Nephron (organoid): ENCODE measurements around the gene ADGRF1.

Source experiments
- H3K27ac Mint-ChIP-seq, 3 experiments: 2 replicates each; pipeline ENCODE4 v1.8.0; 2020; ENCODE audit warnings: mixed read lengths in 3 of 3, mild to moderate bottlenecking in 2 of 3, moderate library complexity in 1 of 3
- H3K27me3 Mint-ChIP-seq: 2 replicates; pipeline ENCODE4 v1.8.0; 2021; ENCODE audit warnings: low read depth, mild to moderate bottlenecking, moderate library complexity, mixed read lengths
- H3K36me3 Mint-ChIP-seq: 2 replicates; pipeline ENCODE4 v1.8.0; 2020; ENCODE audit warnings: low read depth, mixed read lengths
- H3K4me1 Mint-ChIP-seq: 2 replicates; pipeline ENCODE4 v1.8.0; 2020; ENCODE audit warnings: mixed read lengths
- H3K4me3 Mint-ChIP-seq, 3 experiments: 2 replicates each; pipeline ENCODE4 v1.8.0; 2020; ENCODE audit warnings: mild to moderate bottlenecking in 3 of 3, mixed read lengths in 3 of 3, moderate library complexity in 2 of 3
- H3K9me3 Mint-ChIP-seq: 2 replicates; pipeline ENCODE4 v1.8.0; 2020; ENCODE audit warnings: mixed read lengths
- TF ChIP-seq, protein P1 (sequence below), 3 experiments: fragments of 200-600 bp; sonication (generic); IDR thresholded peaks; one replicate each; pipeline ENCODE4 v1.5.0; 2021; ENCODE audit warnings: antibody characterized with exemption in 3 of 3; ENCODE audit not compliant: unreplicated experiment in 3 of 3

ADGRF1 gene

DNA sequence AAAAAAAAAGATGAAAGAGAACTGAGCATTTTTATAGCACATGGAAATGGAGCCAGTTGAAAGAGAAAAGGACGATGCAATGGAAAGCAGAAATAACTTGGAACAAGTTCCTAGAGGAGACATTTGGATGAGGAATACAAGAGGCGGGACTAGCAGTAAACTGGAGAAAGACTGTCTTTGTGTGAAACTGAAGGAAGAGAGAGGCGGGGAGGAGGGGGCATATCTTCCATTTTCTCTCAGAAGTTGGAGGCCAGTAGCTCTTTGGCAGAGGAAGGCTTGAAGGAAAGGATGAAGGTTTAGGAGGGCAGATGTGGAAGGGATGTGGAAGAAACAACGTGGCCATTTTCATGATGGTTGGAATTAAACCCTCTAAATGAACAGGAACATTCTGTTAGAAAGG is 33.0 kb upstream of the ADGRF1 start:
- Mint-ChIP-seq H3K27ac (peak overlapping the region; percentile 14 to 93 (median 87)), H3K9me3 (no peaks in the 10 kb centered on the region), H3K36me3 (no peaks in the 10 kb centered on the region), H3K4me1 (peaks cover 28% of the 10 kb centered on the region), H3K4me3 (no peak overlapping the region), H3K27me3 (no peaks in the 10 kb centered on the region)
- TF ChIP-seq, protein P1, sequence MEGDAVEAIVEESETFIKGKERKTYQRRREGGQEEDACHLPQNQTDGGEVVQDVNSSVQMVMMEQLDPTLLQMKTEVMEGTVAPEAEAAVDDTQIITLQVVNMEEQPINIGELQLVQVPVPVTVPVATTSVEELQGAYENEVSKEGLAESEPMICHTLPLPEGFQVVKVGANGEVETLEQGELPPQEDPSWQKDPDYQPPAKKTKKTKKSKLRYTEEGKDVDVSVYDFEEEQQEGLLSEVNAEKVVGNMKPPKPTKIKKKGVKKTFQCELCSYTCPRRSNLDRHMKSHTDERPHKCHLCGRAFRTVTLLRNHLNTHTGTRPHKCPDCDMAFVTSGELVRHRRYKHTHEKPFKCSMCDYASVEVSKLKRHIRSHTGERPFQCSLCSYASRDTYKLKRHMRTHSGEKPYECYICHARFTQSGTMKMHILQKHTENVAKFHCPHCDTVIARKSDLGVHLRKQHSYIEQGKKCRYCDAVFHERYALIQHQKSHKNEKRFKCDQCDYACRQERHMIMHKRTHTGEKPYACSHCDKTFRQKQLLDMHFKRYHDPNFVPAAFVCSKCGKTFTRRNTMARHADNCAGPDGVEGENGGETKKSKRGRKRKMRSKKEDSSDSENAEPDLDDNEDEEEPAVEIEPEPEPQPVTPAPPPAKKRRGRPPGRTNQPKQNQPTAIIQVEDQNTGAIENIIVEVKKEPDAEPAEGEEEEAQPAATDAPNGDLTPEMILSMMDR (IDR thresholded peaks at IDR 0.05; ENCODE audit: unreplicated experiment in 3 of 3), result no peak

DNA sequence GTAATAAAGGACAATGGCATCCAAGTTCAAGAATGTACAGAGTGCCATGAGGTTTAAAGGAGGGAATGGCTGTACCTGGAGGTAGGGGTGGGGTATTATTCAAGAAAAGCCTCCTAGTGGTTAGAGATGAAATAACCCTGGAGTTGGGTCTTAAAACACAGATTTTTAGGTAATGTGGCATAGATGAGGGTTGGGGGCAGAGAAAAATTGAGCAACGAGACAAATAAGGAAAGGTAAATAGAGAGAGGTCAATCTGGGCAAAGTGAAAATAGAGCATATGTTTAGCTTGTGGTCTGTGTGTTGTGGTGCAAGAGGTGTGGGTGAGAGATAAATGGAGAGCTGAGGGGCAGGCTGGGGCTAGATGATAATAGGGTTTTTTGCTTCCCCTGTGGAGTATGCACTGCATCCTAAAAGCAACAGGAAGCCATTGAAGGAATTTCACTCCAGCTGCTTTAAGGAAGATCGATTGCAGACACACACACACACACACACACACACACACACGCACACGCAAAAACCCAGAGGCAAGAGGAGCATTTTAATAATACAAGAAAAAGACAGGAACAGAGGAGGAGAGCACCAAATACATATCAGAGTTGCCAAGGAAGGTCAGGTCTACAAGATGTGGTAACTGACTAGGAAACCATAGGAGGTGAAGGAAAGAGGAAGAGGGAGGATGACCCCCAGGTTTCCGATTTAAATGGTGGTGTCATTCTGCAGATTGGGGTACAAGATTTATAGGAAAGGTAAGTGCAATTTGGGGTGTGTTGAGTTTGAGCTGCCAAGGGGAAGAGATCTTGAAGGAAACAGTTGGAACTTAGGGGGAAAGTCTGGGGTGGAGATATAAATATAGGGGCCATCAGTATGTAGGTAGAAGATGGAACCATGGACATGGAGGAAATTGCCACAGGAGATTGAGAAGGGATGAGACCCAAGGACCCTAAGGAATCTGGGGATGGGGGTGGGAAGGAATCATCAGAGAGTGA is 31.3 kb upstream of the ADGRF1 start:
- TF ChIP-seq, protein P1 (IDR thresholded peaks at IDR 0.05; ENCODE audit: unreplicated experiment in 3 of 3), result no peak
- Mint-ChIP-seq H3K36me3 (no peaks in the 10 kb centered on the region), H3K27ac (no peak overlapping the region), H3K4me1 (peaks cover 28% of the 10 kb centered on the region), H3K9me3 (peaks cover 4% of the 10 kb centered on the region), H3K27me3 (no peaks in the 10 kb centered on the region), H3K4me3 (no peak overlapping the region)

DNA sequence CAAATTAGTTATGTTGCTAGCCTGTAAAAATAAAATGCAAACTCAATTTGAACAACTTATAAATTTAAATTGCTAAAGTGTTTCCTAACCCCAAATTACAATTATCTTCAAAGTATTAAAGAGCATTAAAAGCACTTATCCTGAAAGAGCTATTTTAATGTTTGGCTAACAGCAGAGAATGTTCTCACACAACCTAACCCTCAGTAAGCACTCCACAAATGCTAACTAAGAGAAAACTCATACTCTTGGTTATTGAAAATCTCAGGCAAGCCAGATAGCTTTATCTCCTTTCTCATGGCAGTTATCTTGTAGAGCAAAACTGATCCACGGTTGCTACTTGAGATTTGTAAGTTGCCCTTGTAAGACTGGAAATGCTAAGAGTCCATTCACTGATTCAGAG is 30.5 kb upstream of the ADGRF1 start:
- Mint-ChIP-seq H3K27me3 (no peaks in the 10 kb centered on the region), H3K27ac (no peak overlapping the region), H3K4me1 (peaks cover 28% of the 10 kb centered on the region), H3K4me3 (no peak overlapping the region), H3K36me3 (no peaks in the 10 kb centered on the region), H3K9me3 (peaks cover 4% of the 10 kb centered on the region)
- TF ChIP-seq, protein P1 (IDR thresholded peaks at IDR 0.05; ENCODE audit: unreplicated experiment in 3 of 3), result no peak

DNA sequence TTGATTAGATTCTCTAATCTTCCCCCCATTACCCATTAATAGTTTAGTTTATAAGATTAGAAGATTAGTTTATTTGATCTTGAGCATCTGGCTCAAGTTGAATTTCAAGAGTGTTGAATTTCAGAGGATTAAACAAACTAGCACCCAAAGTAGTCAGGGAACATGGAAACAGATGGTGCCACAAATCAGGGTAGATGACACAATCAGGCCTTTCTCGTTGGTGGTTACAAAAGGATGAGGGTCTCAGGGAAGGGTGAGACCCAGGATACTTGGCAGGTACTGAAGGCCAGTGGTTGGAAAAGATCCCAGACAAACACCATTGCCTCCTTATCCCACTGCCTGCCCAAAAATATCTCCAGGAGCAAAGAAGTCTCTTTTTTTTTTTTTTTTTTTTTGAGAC is 29.5 kb upstream of the ADGRF1 start:
- Mint-ChIP-seq H3K36me3 (no peaks in the 10 kb centered on the region), H3K27ac (no peak overlapping the region), H3K27me3 (no peaks in the 10 kb centered on the region), H3K9me3 (peaks cover 4% of the 10 kb centered on the region), H3K4me3 (no peak overlapping the region), H3K4me1 (peaks cover 21% of the 10 kb centered on the region)
- TF ChIP-seq, protein P1 (IDR thresholded peaks at IDR 0.05; ENCODE audit: unreplicated experiment in 3 of 3), result no peak

DNA sequence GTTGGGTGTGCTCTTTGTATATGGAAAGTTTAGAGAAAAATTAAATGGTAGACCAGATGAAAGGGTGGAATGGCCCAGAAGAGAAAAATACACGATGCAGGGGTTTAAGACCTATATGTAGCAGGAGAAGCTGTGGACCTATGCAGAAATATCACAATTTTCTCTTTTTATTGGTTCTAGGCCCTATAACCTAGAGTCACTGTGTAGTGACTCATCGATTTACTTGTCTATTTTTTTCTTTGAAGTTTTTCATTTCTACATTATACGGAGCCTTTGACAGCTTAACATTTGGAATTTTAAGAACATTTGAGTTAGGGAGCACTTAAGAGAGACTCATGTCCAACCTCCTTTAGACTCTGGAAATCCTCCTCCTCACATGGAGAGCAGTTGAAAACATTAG is 28.3 kb upstream of the ADGRF1 start:
- Mint-ChIP-seq H3K36me3 (no peaks in the 10 kb centered on the region), H3K4me3 (no peak overlapping the region), H3K4me1 (peaks cover 10% of the 10 kb centered on the region), H3K27me3 (no peaks in the 10 kb centered on the region), H3K27ac (no peak overlapping the region), H3K9me3 (peaks cover 6% of the 10 kb centered on the region)
- TF ChIP-seq, protein P1 (IDR thresholded peaks at IDR 0.05; ENCODE audit: unreplicated experiment in 3 of 3), result no peak

DNA sequence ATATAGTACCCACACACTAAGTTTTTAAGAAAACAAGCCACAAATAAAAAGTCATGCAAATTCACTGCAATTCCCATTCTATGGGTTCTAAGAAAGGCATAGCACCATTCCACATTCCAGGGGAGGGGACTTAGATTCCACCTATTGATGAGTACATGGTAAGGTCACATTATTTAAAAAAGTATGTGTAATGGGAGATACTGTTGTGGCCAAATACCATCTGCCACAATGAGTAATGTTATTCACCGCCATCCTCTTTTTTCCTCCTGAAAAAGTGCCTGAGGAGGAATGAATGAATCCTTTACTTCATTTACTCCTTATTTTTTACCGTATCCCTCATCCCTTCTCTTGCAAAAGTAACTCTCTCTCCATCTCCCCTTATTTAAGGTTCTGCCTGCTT is 27.0 kb upstream of the ADGRF1 start:
- Mint-ChIP-seq H3K4me3 (no peak overlapping the region), H3K4me1 (peaks cover 4% of the 10 kb centered on the region), H3K27me3 (no peaks in the 10 kb centered on the region), H3K9me3 (peaks cover 8% of the 10 kb centered on the region), H3K27ac (no peak overlapping the region), H3K36me3 (no peaks in the 10 kb centered on the region)
- TF ChIP-seq, protein P1 (IDR thresholded peaks at IDR 0.05; ENCODE audit: unreplicated experiment in 3 of 3), result no peak
